Fibroblast of peridontal ligament (primary cell): ENCODE results near the gene FSHB.
"Not testable (repeated sequence)": the region's sequence is repeated elsewhere in the genome, so short reads cannot be mapped to it uniquely, and the experiment has no call there.

Experiments
- DNase-seq: peaks from one replicate; pipeline ENCODE4 v3.0.0-alpha.2; 2010; ENCODE audit errors: extremely low read depth

Gene FSHB

GRCh38 chr11:30268638-30269037, 37.8 kb downstream of the FSHB start:
- not testable (repeated sequence) for DNase-seq

GRCh38 chr11:30270671-30271070, 39.9 kb downstream of the FSHB start:
- DNase-seq, result no peak

GRCh38 chr11:30277176-30277575, 46.4 kb downstream of the FSHB start:
- no peak for DNase-seq

- no peak for DNase-seq
Observed at GRCh38 chr11:30279796-30280195, 49.0 kb downstream of the FSHB start.

- DNase-seq, result no peak
Observed at GRCh38 chr11:30281476-30282288, 50.9 kb downstream of the FSHB start.

GRCh38 chr11:30282289-30282631, 51.4 kb downstream of the FSHB start:
- no peak for DNase-seq
